Trophoblast cell (in vitro differentiated cells and primary cell): ENCODE measurements around the gene RILP.
A peak's percentile ranks its signal among the peaks of the same experiment; 100 is the strongest.
"Not testable (repeated sequence)": the region's sequence is repeated elsewhere in the genome, so short reads cannot be mapped to it uniquely, and the experiment has no call there.

Experiments used
- DNase-seq, 2 donors: peaks; one replicate each; pipeline ENCODE4 v3.0.0-alpha.2; 2016
- H2AFZ ChIP-seq: 2 replicates; pipeline ENCODE4 v1.6.1; 2013; ENCODE audit warnings: low read length, moderate library complexity, mild to moderate bottlenecking; ENCODE audit not compliant: insufficient read depth, poor library complexity
- H2AK5ac ChIP-seq: 2 replicates; pipeline ENCODE4 v1.6.1; 2013; ENCODE audit warnings: mild to moderate bottlenecking, low read length
- H2BK120ac ChIP-seq: 2 replicates; pipeline ENCODE4 v1.6.1; 2013; ENCODE audit warnings: low read length, mild to moderate bottlenecking, moderate library complexity; ENCODE audit not compliant: insufficient read depth, poor library complexity
- H2BK12ac ChIP-seq: 2 replicates; pipeline ENCODE4 v1.6.1; 2013; ENCODE audit warnings: mild to moderate bottlenecking, low read length, moderate library complexity
- H2BK5ac ChIP-seq: 2 replicates; pipeline ENCODE4 v1.6.1; 2013; ENCODE audit warnings: low read length, low read depth, moderate library complexity, mild to moderate bottlenecking; ENCODE audit not compliant: poor library complexity
- H3K14ac ChIP-seq: 2 replicates; pipeline ENCODE4 v1.6.1; 2013; ENCODE audit warnings: mild to moderate bottlenecking, low read length
- H3K18ac ChIP-seq: 2 replicates; pipeline ENCODE4 v1.6.1; 2013; ENCODE audit warnings: mild to moderate bottlenecking, low read length
- H3K23ac ChIP-seq: 2 replicates; pipeline ENCODE4 v1.6.1; 2013; ENCODE audit warnings: low read length
- H3K27ac ChIP-seq: 2 replicates; pipeline ENCODE4 v1.5.1; 2013; ENCODE audit warnings: low read depth, mild to moderate bottlenecking, inconsistent platforms, low read length, moderate library complexity
- H3K27me3 ChIP-seq: 2 replicates; pipeline ENCODE4 v1.6.1; 2013; ENCODE audit warnings: inconsistent platforms, mild to moderate bottlenecking, low read length, moderate library complexity; ENCODE audit not compliant: insufficient read depth
- H3K36me3 ChIP-seq, 2 experiments: 1 replicate in 1 of 2; 2 replicates in 1 of 2; pipeline ENCODE4 v1.6.1; 2013; ENCODE audit warnings: low read length in 2 of 2, mild to moderate bottlenecking in 2 of 2, moderate library complexity in 1 of 2; ENCODE audit not compliant: insufficient read depth in 2 of 2, control insufficient read depth in 1 of 2
- H3K4ac ChIP-seq: 2 replicates; pipeline ENCODE4 v1.6.1; 2013; ENCODE audit warnings: low read depth, mild to moderate bottlenecking, low read length, moderate library complexity
- H3K4me1 ChIP-seq, 2 experiments: 1 replicate in 1 of 2; 2 replicates in 1 of 2; pipeline ENCODE4 v1.6.1; 2013; ENCODE audit warnings: low read length in 2 of 2, mild to moderate bottlenecking in 2 of 2, moderate library complexity in 1 of 2; ENCODE audit not compliant: insufficient read depth in 2 of 2, control insufficient read depth in 1 of 2
- H3K4me2 ChIP-seq: 2 replicates; pipeline ENCODE4 v1.6.1; 2013; ENCODE audit warnings: inconsistent platforms, mild to moderate bottlenecking, low read length, moderate library complexity
- H3K4me3 ChIP-seq: 2 replicates; pipeline ENCODE4 v1.5.1; 2013; ENCODE audit warnings: mild to moderate bottlenecking, low read depth, low read length, inconsistent platforms
- H3K79me1 ChIP-seq: one replicate; pipeline ENCODE4 v1.6.1; 2013; ENCODE audit warnings: low read length
- H3K79me2 ChIP-seq: 2 replicates; pipeline ENCODE4 v1.6.1; 2013; ENCODE audit warnings: low read length, mild to moderate bottlenecking; ENCODE audit not compliant: control insufficient read depth, insufficient read depth, poor library complexity
- H3K9ac ChIP-seq: 2 replicates; pipeline ENCODE4 v1.6.1; 2013; ENCODE audit warnings: mild to moderate bottlenecking, low read length
- H3K9me3 ChIP-seq: 2 replicates; pipeline ENCODE4 v1.6.1; 2013; ENCODE audit warnings: low read depth, mild to moderate bottlenecking, control low read depth, inconsistent platforms, low read length; ENCODE audit not compliant: insufficient read depth
- H4K12ac ChIP-seq: 2 replicates; pipeline ENCODE4 v1.6.1; 2013; ENCODE audit warnings: low read depth, mild to moderate bottlenecking, low read length, moderate library complexity
- H4K8ac ChIP-seq: 2 replicates; pipeline ENCODE4 v1.6.1; 2013; ENCODE audit warnings: low read depth, mild to moderate bottlenecking, low read length, moderate library complexity
- H4K91ac ChIP-seq: one replicate; pipeline ENCODE4 v1.6.1; 2013; ENCODE audit warnings: low read depth, mild to moderate bottlenecking, low read length, moderate library complexity
- WGBS: extraction: QIAGEN DNeasy Blood & Tissue Kit; methylation state at CpG from one replicate; pipeline ENCODE4 v1.1.7; 2013; ENCODE audit warnings: missing lambda C conversion rate; ENCODE audit not compliant: insufficient read length, insufficient coverage; ENCODE audit errors: extremely low coverage; 5-methylcytosine and 5-hydroxymethylcytosine counted together

The RILP gene

DNA sequence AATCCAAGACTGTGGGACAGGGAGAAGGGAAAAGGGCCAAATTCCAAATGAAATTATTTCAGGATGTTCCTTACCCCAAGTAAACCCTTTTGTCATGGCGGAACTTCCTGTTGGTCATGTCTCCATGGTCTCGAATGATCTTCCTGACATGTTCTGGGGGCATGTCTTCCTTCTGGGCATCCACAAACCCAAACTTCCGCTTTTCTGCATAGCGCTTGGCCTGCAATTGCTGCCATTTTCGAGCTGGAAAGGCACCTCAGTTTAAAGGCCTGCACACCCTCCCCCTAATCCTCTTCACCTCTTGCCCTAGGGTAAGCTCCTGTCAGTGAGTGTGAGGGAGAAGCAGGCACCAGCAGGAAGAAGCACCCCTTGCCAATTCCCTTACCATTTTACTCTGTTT, 33.8 kb upstream of the RILP start:
- Histone ChIP-seq H4K91ac (no peak overlapping the region), H3K4me3 (peak overlapping the region; percentile 50), H3K4me2 (peak overlapping the region; percentile 73), H2BK12ac (no peak overlapping the region), H3K18ac (no peak overlapping the region), H3K4ac (peak overlapping the region; percentile 24), H4K8ac (no peak overlapping the region), H3K27ac (no peak overlapping the region), H3K9ac (peak overlapping the region; percentile 7), H2AK5ac (no peak overlapping the region), H2AFZ (no peak overlapping the region), H3K79me1 (peaks cover 6% of the 10 kb centered on the region), H3K36me3 (peaks cover 30 to 41% of the 10 kb centered on the region in 2 experiments), H2BK5ac (no peak overlapping the region), H3K4me1 (peaks cover 3 to 4% of the 10 kb centered on the region in 2 experiments), H3K79me2 (peaks cover 9% of the 10 kb centered on the region), H3K9me3 (no peaks in the 10 kb centered on the region), H3K27me3 (no peaks in the 10 kb centered on the region), H2BK120ac (no peak overlapping the region), H3K14ac (no peak overlapping the region), H3K23ac (peak overlapping the region; percentile 37), H4K12ac (no peak overlapping the region)
- DNase-seq: no peak
- WGBS: no CpG with 5 or more reads among the region's 5 CpGs

GRCh38 chr17:1676401-1676800, 26.7 kb upstream of the RILP start:
- DNase-seq: no peak
- H2AFZ ChIP-seq: no peak overlapping the region
- no peaks in the 10 kb centered on the region for H3K9me3 ChIP-seq
- H2BK120ac ChIP-seq: no peak overlapping the region
- no peaks in the 10 kb centered on the region for H3K79me2 ChIP-seq
- no peak overlapping the region for H4K12ac ChIP-seq
- H3K27ac ChIP-seq: no peak overlapping the region
- H3K79me1 ChIP-seq: no peaks in the 10 kb centered on the region
- no peak overlapping the region for H4K91ac ChIP-seq
- no peak overlapping the region for H3K9ac ChIP-seq
- H3K23ac ChIP-seq: no peak overlapping the region
- no CpG with 5 or more reads among the region's 13 CpGs for WGBS
- no peaks in the 10 kb centered on the region for H3K27me3 ChIP-seq
- no peak overlapping the region for H3K4ac ChIP-seq
- H3K4me1 ChIP-seq: no peaks in the 10 kb centered on the region
- no peak overlapping the region for H3K14ac ChIP-seq
- H3K36me3 ChIP-seq: peaks cover 77 to 89% of the 10 kb centered on the region in 2 experiments
- no peak overlapping the region for H2BK5ac ChIP-seq
- H2BK12ac ChIP-seq: no peak overlapping the region
- no peak overlapping the region for H3K4me2 ChIP-seq
- H2AK5ac ChIP-seq: no peak overlapping the region
- no peak overlapping the region for H3K4me3 ChIP-seq
- H4K8ac ChIP-seq: no peak overlapping the region
- no peak overlapping the region for H3K18ac ChIP-seq

- Histone ChIP-seq H3K9me3 (no peaks in the 10 kb centered on the region), H2AK5ac (no peak overlapping the region), H3K79me2 (no peaks in the 10 kb centered on the region), H3K36me3 (peaks cover 67 to 84% of the 10 kb centered on the region in 2 experiments), H4K12ac (no peak overlapping the region), H2BK5ac (no peak overlapping the region), H4K91ac (no peak overlapping the region), H3K27me3 (no peaks in the 10 kb centered on the region), H3K23ac (no peak overlapping the region), H2BK12ac (no peak overlapping the region), H3K9ac (no peak overlapping the region), H3K14ac (no peak overlapping the region), H3K4me1 (no peaks in the 10 kb centered on the region), H2BK120ac (no peak overlapping the region), H2AFZ (no peak overlapping the region), H3K27ac (no peak overlapping the region), H3K4me2 (no peak overlapping the region), H3K18ac (peak overlapping the region; percentile 7), H3K4ac (no peak overlapping the region), H3K79me1 (no peaks in the 10 kb centered on the region), H4K8ac (no peak overlapping the region), H3K4me3 (no peak overlapping the region)
- DNase-seq: no peak
- WGBS: no CpG with 5 or more reads among the region's 26 CpGs
Measured at GRCh38 chr17:1673041-1673785, 23.5 kb upstream of the RILP start.

DNA sequence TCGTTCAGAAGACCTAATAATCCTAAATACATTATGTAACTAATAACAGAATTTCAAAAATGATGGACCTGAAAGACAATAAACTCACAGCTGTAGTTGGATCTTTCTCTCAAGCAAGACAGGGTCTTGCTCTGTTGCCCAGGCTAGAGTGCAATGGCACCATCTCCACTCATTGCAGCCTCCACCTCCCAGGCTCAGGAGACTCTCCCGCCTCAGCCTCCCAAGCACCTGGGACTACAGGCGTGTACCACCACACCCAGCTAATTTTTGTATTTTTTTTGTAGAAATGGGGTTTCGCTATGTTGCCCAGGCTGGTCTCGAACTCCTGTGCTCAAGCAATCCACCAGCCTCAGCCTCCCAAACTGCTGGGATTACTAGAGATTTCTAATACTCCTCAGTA, 14.3 kb upstream of the RILP start:
- not testable (repeated sequence) for H2AK5ac ChIP-seq, H3K4me3 ChIP-seq, H2BK5ac ChIP-seq, H3K9me3 ChIP-seq, H3K27ac ChIP-seq, H4K12ac ChIP-seq, H2BK120ac ChIP-seq, H3K27me3 ChIP-seq, H3K18ac ChIP-seq, H4K91ac ChIP-seq, H3K4ac ChIP-seq, DNase-seq, H3K79me2 ChIP-seq, H3K9ac ChIP-seq, H3K4me2 ChIP-seq, H2BK12ac ChIP-seq, H2AFZ ChIP-seq, H3K79me1 ChIP-seq, H3K14ac ChIP-seq, H3K4me1 ChIP-seq, H3K23ac ChIP-seq, H4K8ac ChIP-seq
- H3K36me3 ChIP-seq: peaks cover 60 to 66% of the 10 kb centered on the region in 2 experiments
- no CpG with 5 or more reads among the region's 5 CpGs for WGBS
